A549 treated with DMSO at 1 μM for 4 hours (cell line): ENCODE measurements around the gene SH3BP5L. TPM values are rescaled to one million over a fixed set of nuclear protein-coding genes. Genes with fewer than 3 reads are reported as not detected.

ENCODE experiments used
- total RNA-seq: library from RNA; stranded (reverse); fragments of 200-300 nt; extraction: Qiagen RNA extraction; gene quantifications from 5 replicates; pipeline ENCODE4 v1.2.3, GENCODE V29; 2022; ENCODE audit warnings: low read depth

Gene SH3BP5L
- total RNA-seq: 24.8 to 29.0 TPM (median 27.3 TPM) in 5 replicates

GRCh38 chr1:248825909-248826760 is at the start of gene SH3BP5L:
Gene SH3BP5L (minus strand): TSS chr1:248825915. CDS start chr1:248824935, 980 bp downstream.

GRCh38 chr1:248858891-248859889 is 33.5 kb upstream of the SH3BP5L start, which contains the start of gene ZNF692:
Gene ZNF692 (minus strand): TSS chr1:248859085. CDS start chr1:248858309, 776 bp downstream.

GRCh38 chr1:248837781-248838356 is 12.2 kb upstream of the SH3BP5L start, which contains the start of gene ZNF672:
Gene ZNF672 (plus strand): TSS chr1:248838224. CDS start chr1:248847275, 9,051 bp downstream.

Other genes starting within 250 kb of the SH3BP5L start
- not detected in 5 replicates for gene OR2T10, start 228.2 kb downstream of the SH3BP5L start, total RNA-seq
- gene OR2T11, start 190.8 kb downstream of the SH3BP5L start, total RNA-seq: not detected in 5 replicates
- gene OR2T35, start 180.6 kb downstream of the SH3BP5L start, total RNA-seq: not detected in 5 replicates
- not detected in 5 replicates for gene OR2T27, start 170.4 kb downstream of the SH3BP5L start, total RNA-seq
- not detected in 5 replicates for gene OR14I1, start 123.1 kb downstream of the SH3BP5L start, total RNA-seq
- 0.11 to 0.32 TPM (median 0.17 TPM) in 3 of 5 replicates, not detected in the others for gene LYPD8, start 70.2 kb downstream of the SH3BP5L start, total RNA-seq
- 19.4 to 26.5 TPM (median 24.3 TPM) in 5 replicates for gene ZNF672, start 12.3 kb upstream of the SH3BP5L start, total RNA-seq
- 11.9 to 30.1 TPM (median 25.4 TPM) in 5 replicates for gene ZNF692, start 33.2 kb upstream of the SH3BP5L start, total RNA-seq
- 4.2 to 5.3 TPM (median 4.7 TPM) in 5 replicates for gene PGBD2, start 80.3 kb upstream of the SH3BP5L start, total RNA-seq